ENCODE data around the gene NUDT22. TPM values are rescaled to one million over a fixed set of nuclear protein-coding genes. Genes with fewer than 3 reads are reported as not detected.

NUDT22 gene
- total RNA-seq, 1 donor from 2014 or later, result 35.6 TPM

DNA sequence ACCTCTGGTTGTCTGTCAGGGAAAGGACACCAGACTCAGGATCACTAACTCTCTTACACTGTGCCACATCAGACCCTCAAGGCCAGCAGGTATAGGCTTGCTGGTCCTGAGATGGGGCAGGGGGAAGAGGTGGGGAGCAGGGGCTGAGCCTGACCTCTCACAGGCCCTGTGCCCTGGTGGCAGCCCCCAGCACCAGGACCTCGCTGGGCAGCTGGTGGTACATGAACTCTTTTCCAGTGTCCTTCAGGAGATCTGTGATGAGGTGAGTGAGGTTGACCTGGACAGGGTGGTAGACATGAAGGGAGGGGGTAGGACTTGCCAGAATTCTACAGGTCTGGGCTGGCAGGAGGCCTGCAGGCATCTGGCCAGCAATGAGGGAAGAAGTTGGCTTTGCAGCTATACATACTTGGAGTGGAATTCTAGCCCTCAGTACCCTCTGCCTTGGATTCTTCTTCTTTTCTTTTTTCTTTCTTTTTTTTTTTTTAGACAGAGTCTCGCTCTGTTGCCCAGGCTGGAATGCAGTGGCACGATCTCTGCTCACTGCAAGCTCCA lies 1.4 kb downstream of the NUDT22 start:
- peaks cover 29% of the 10 kb centered on the region for H3K4me1 Mint-ChIP-seq

DNA sequence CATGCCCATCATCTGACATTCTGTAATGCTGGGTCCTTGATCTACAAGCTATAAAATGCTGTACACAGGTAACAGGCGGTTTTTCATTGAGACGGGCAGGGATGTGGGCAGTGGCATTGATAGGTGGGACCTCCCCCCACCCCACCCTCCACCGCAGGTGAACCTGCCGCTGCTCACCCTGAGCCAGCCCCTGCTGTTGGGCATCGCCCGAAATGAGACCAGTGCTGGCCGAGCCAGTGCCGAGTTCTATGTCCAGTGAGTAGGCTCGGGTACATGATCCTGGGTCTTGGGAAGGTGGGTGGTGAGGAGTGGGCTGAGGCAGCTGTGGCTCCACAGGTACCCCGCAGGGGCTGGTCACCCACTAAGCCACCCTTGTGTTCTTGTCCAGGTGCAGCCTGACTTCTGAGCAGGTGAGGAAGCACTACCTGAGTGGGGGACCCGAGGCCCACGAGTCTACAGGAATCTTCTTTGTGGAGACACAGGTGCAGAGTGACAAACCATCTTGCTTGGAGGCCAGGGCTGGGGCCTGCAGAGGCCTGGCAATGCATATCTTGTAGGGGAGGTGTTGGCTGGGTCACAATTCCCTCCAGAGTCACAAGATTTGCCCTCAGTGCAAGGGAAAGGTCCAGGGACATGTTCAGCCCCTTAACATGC lies 3.1 kb downstream of the NUDT22 start:
- Mint-ChIP-seq H3K4me1 (peaks cover 29% of the 10 kb centered on the region), H3K4me3 (peak overlapping the region; percentile 83), H3K27ac (peak overlapping the region; percentile 86), H3K9me3 (no peaks in the 10 kb centered on the region), H3K36me3 (no peaks in the 10 kb centered on the region), H3K27me3 (ENCODE audit: low read depth) (no peaks in the 10 kb centered on the region)
- no peak for DNase-seq (ENCODE audit: low spot score in 2 of 2, unreplicated experiment in 2 of 2)
- TF ChIP-seq CTCF (IDR thresholded peaks at IDR 0.05; ENCODE audit: unreplicated experiment), result no peak

More for the DNA sequence above, 1.4 kb downstream of the NUDT22 start:
- TF ChIP-seq CTCF (IDR thresholded peaks at IDR 0.05; ENCODE audit: unreplicated experiment), result no peak
- H3K4me3 Mint-ChIP-seq, result peak overlapping the region; percentile 81
- H3K27ac Mint-ChIP-seq, result peak overlapping the region; percentile 43
- H3K27me3 Mint-ChIP-seq (ENCODE audit: low read depth), result no peaks in the 10 kb centered on the region
- no peaks in the 10 kb centered on the region for H3K9me3 Mint-ChIP-seq
- DNase-seq (ENCODE audit: low spot score in 2 of 2, unreplicated experiment in 2 of 2), result no peak
- H3K36me3 Mint-ChIP-seq, result no peaks in the 10 kb centered on the region

GRCh38 chr11:64229744-64230170 lies 3.7 kb downstream of the NUDT22 start:
- no peaks in the 10 kb centered on the region for H3K36me3 Mint-ChIP-seq
- H3K4me3 Mint-ChIP-seq, result peak overlapping the region; percentile 83
- H3K9me3 Mint-ChIP-seq, result no peaks in the 10 kb centered on the region
- no peaks in the 10 kb centered on the region for H3K27me3 Mint-ChIP-seq (ENCODE audit: low read depth)
- peak overlapping the region; percentile 86 for H3K27ac Mint-ChIP-seq
- TF ChIP-seq CTCF (IDR thresholded peaks at IDR 0.05; ENCODE audit: unreplicated experiment), result no peak
- DNase-seq (ENCODE audit: low spot score in 2 of 2, unreplicated experiment in 2 of 2), result no peak
- peaks cover 29% of the 10 kb centered on the region for H3K4me1 Mint-ChIP-seq

GRCh38 chr11:64230171-64230984 lies 4.3 kb downstream of the NUDT22 start, which contains the start of gene DNAJC4:
Gene DNAJC4 (plus strand): TSS chr11:64230548. CDS start chr11:64230855, 307 bp downstream.
- DNase-seq (ENCODE audit: low spot score in 2 of 2, unreplicated experiment in 2 of 2), result peak; percentile 80 to 87
- H3K4me1 Mint-ChIP-seq, result peaks cover 28% of the 10 kb centered on the region
- H3K27me3 Mint-ChIP-seq (ENCODE audit: low read depth), result no peaks in the 10 kb centered on the region
- H3K4me3 Mint-ChIP-seq, result peak within 1 kb of the TSS; percentile 83
- no peaks in the 10 kb centered on the region for H3K36me3 Mint-ChIP-seq
- no peaks in the 10 kb centered on the region for H3K9me3 Mint-ChIP-seq
- H3K27ac Mint-ChIP-seq, result peak within 1 kb of the TSS; percentile 86
- no peak for TF ChIP-seq CTCF (IDR thresholded peaks at IDR 0.05; ENCODE audit: unreplicated experiment)

GRCh38 chr11:64230985-64231365 lies 4.9 kb downstream of the NUDT22 start:
- no peak for TF ChIP-seq CTCF (IDR thresholded peaks at IDR 0.05; ENCODE audit: unreplicated experiment)
- Mint-ChIP-seq H3K4me3 (peak overlapping the region; percentile 83), H3K27me3 (ENCODE audit: low read depth) (no peaks in the 10 kb centered on the region), H3K27ac (peak overlapping the region; percentile 85), H3K36me3 (no peaks in the 10 kb centered on the region), H3K4me1 (peaks cover 30% of the 10 kb centered on the region), H3K9me3 (no peaks in the 10 kb centered on the region)
- DNase-seq (ENCODE audit: low spot score in 2 of 2, unreplicated experiment in 2 of 2), result no peak
